HepG2 (cell line): ENCODE measurements around the gene HAUS7. TPM values are rescaled to one million over a fixed set of nuclear protein-coding genes. Genes with fewer than 3 reads are reported as not detected.

Experiments used
- ATAC-seq: fragments of 200-7000 bp; cut with Tn5 transposase; 3 replicates; pipeline ENCODE4 v1.9.1; 2020; ENCODE audit warnings: mild to moderate bottlenecking, moderate library complexity
- BruUV-seq: library from RNA; stranded (reverse); fragments of 400-500 nt; replicated peaks from 2 replicates; lab custom pipeline; 2021; lab: Mats Ljungman, UMichigan
- CTCF ChIA-PET: fragments of 300-600 bp; formaldehyde crosslinking; extraction: SDS; loops from one replicate; lab custom pipeline; 2021; ENCODE audit warnings: low total read pairs, inconsistent platforms, low intra/inter-chr PET ratio; lab: Yijun Ruan, JAX
- POLR2A ChIA-PET: fragments of 350-600 bp; sonication (Branson Sonifier 250); formaldehyde crosslinking; loops from one replicate; lab custom pipeline; 2020; ENCODE audit warnings: antibody characterized with exemption, inconsistent platforms; lab: Yijun Ruan, JAX
- DNase-seq: peaks from one replicate; pipeline ENCODE4 v3.0.0-alpha.2; 2015; ENCODE audit warnings: low spot score
- FAIRE-seq: peaks from 3 replicates; lab custom pipeline; 2011; peaks lifted over from hg19 to GRCh38; lab: Jason Lieb, UNC
- H2AFZ ChIP-seq: one replicate; pipeline ENCODE4 v1.6.1; 2011; ENCODE audit warnings: low read length, inconsistent platforms
- H3K27ac ChIP-seq: fragments of 300-600 bp; 3 replicates; pipeline ENCODE4 v1.8.0; 2011; ENCODE audit warnings: mixed run types, mild to moderate bottlenecking, mixed read lengths, low read length, inconsistent platforms; ENCODE audit not compliant: insufficient read depth; ENCODE audit errors: extremely low read length
- H3K27me3 ChIP-seq, 2 experiments: fragments of 200-600 bp in 1 of 2; 2 replicates in 1 of 2; 3 replicates in 1 of 2; pipeline versions ENCODE4 v1.6.0 to v1.8.0; 2011; ENCODE audit warnings: low read length in 2 of 2, mild to moderate bottlenecking in 2 of 2, moderate library complexity in 2 of 2, inconsistent platforms in 1 of 2; ENCODE audit not compliant: insufficient read depth in 2 of 2, control insufficient read depth in 1 of 2
- H3K36me3 ChIP-seq, 2 experiments: fragments of 200-600 bp in 1 of 2; replicated peaks in 1 of 2; 2 replicates in 1 of 2; 3 replicates in 1 of 2; pipeline versions ENCODE4 v1.5.1 to v1.8.0; 2011; ENCODE audit warnings: low read length in 2 of 2, inconsistent platforms in 1 of 2; ENCODE audit not compliant: insufficient read depth in 2 of 2, control insufficient read depth in 1 of 2
- H3K4me1 ChIP-seq: 2 replicates; pipeline ENCODE4 v1.5.1; 2012; ENCODE audit warnings: low read length, inconsistent platforms; ENCODE audit not compliant: insufficient read depth
- H3K4me2 ChIP-seq: 2 replicates; pipeline ENCODE4 v1.6.0; 2011; ENCODE audit warnings: low read depth, low read length, inconsistent platforms
- H3K4me3 ChIP-seq, 3 experiments: fragments of 200-600 bp in 1 of 3; sonication (generic), shearing (Covaris generic) in 1 of 3; replicated peaks in 1 of 3; 2 replicates each; pipeline ENCODE4 v1.5.1; 2011 to 2016; ENCODE audit warnings: low read length in 3 of 3, inconsistent platforms in 2 of 3, low read depth in 2 of 3, mild to moderate bottlenecking in 2 of 3, control low read depth in 1 of 3, mixed read lengths in 1 of 3; ENCODE audit not compliant: insufficient read depth in 1 of 3
- H3K79me2 ChIP-seq: one replicate; pipeline ENCODE4 v1.6.1; 2011; ENCODE audit warnings: low read length, inconsistent platforms; ENCODE audit not compliant: insufficient read depth
- H3K9ac ChIP-seq: 2 replicates; pipeline ENCODE4 v1.6.0; 2011; ENCODE audit warnings: mild to moderate bottlenecking, low read depth, low read length, inconsistent platforms; ENCODE audit not compliant: insufficient read depth
- H3K9me3 ChIP-seq: 2 replicates; pipeline ENCODE4 v1.5.1; 2012; ENCODE audit warnings: mild to moderate bottlenecking, low read length
- H4K20me1 ChIP-seq: 2 replicates; pipeline ENCODE4 v1.6.0; 2011; ENCODE audit warnings: inconsistent platforms, mild to moderate bottlenecking, low read length, moderate library complexity; ENCODE audit not compliant: insufficient read depth
- KAT7 ChIP-seq: IDR thresholded peaks from 2 replicates; pipeline ENCODE4 v1.6.1; 2018; ENCODE audit warnings: borderline replicate concordance, missing compliant biosample characterization
- MTA1 ChIP-seq: sonication (generic); formaldehyde crosslinking; IDR thresholded peaks from 2 replicates; pipeline ENCODE4 v1.4.0; 2020; ENCODE audit warnings: missing genetic modification reagents, mild to moderate bottlenecking, borderline replicate concordance
- PCBP1 ChIP-seq: fragments of 200-400 bp; formaldehyde crosslinking; IDR thresholded peaks from 2 replicates; pipeline ENCODE4 v1.6.1; 2017; ENCODE audit warnings: mild to moderate bottlenecking, low read depth, low read length, borderline replicate concordance
- SOX13 ChIP-seq, 3 experiments: fragments of 450-650 bp in 1 of 3; sonication (generic) in 1 of 3; formaldehyde crosslinking in 1 of 3; IDR thresholded peaks in 2 of 3; conservative IDR thresholded peaks in 1 of 3; 2 replicates each; pipeline versions ENCODE4 v1.5.0 to v1.6.1; 2016 to 2020; ENCODE audit warnings: antibody characterized with exemption in 1 of 3, mild to moderate bottlenecking in 1 of 3, missing compliant biosample characterization in 1 of 3, missing genetic modification reagents in 1 of 3, moderate library complexity in 1 of 3
- THYN1 ChIP-seq: sonication (generic); formaldehyde crosslinking; IDR thresholded peaks from 2 replicates; pipeline ENCODE4 v1.8.1; 2023; ENCODE audit warnings: low read depth, mild to moderate bottlenecking, moderate library complexity, missing genetic modification reagents, borderline replicate concordance
- ZBTB10 ChIP-seq: sonication (generic); formaldehyde crosslinking; IDR thresholded peaks from 2 replicates; pipeline ENCODE4 v1.4.0; 2020; ENCODE audit warnings: missing genetic modification reagents, borderline replicate concordance
- ZKSCAN1 ChIP-seq: fragments of 150-350 bp; IDR thresholded peaks from 2 replicates; pipeline ENCODE4 v1.6.1; 2014; ENCODE audit warnings: low read length
- ZNF362 ChIP-seq: sonication (generic); formaldehyde crosslinking; IDR thresholded peaks from 2 replicates; pipeline ENCODE4 v1.4.0; 2020; ENCODE audit warnings: missing genetic modification reagents, mild to moderate bottlenecking, borderline replicate concordance
- ZNF646 ChIP-seq: sonication (generic); formaldehyde crosslinking; IDR thresholded peaks from 2 replicates; pipeline ENCODE4 v1.9.0; 2021; ENCODE audit warnings: mild to moderate bottlenecking, missing genetic modification reagents
- ZNF740 ChIP-seq: sonication (generic); formaldehyde crosslinking; IDR thresholded peaks from 2 replicates; pipeline ENCODE4 v1.4.0; 2020; ENCODE audit warnings: missing genetic modification reagents
- WGBS: methylation state at CpG from one replicate; pipeline ENCODE4 v1.1.6; 2017; ENCODE audit warnings: low lambda C conversion rate; 5-methylcytosine and 5-hydroxymethylcytosine counted together
- in situ Hi-C: cut with HindIII; loops from 2 replicates; pipeline ENCODE4 v1.10.0; 2017; ENCODE audit warnings: low pct_unique_long_range_greater_than_20kb; ENCODE audit not compliant: extremely low pct_ligation_motif_present
- intact Hi-C: fragments of 100-400 bp; cut with micrococcal nuclease; formaldehyde crosslinking; loops from one replicate; pipeline ENCODE4 v1.10.0; 2022; ENCODE audit not compliant: unreplicated experiment
- polyA plus RNA-seq, 8 experiments: library from polyadenylated mRNA; depleted of rRNA in 3 of 8; stranded (reverse) in 7 of 8; unstranded in 1 of 8; fragments of >200 nt; fragmentation: Illumina TruSeq in 4 of 8; extraction: Trizol in 4 of 8; gene quantifications; 2 replicates each; pipeline versions ENCODE4 v1.2.1 to v1.2.3, GENCODE V29; 2011 to 2016; ENCODE audit warnings: low read depth in 4 of 8, missing spikeins in 1 of 8, mixed read lengths in 1 of 8; ENCODE audit not compliant: insufficient read depth in 1 of 8
- total RNA-seq, 5 experiments: library from RNA; depleted of rRNA; stranded (reverse); fragments of >200 nt; fragmentation: Illumina TruSeq; extraction: Trizol; gene quantifications; 2 replicates each; pipeline ENCODE4 v1.2.3, GENCODE V29; 2016; ENCODE audit warnings: low read depth in 1 of 5

HAUS7 gene
- total and polyA plus RNA-seq, 2 of the 13 experiments (the other 11 are each of a cell fraction or from before 2014, with no cell fraction given) = 10.9 to 42.4 TPM

GRCh38 chrX:153511784-153512500 is 41.6 kb upstream of the HAUS7 start (continued):
- TF ChIP-seq MTA1 (CRISPR knock-in tag) (no peak), ZNF740 (CRISPR knock-in tag) (no peak), KAT7 (CRISPR knock-in tag) (no peak), ZBTB10 (no peak)

- BruUV-seq = no TSS peak
- no CpG with 5 or more reads among the region's 11 CpGs for WGBS
- Histone ChIP-seq H3K36me3 (no peaks in the 10 kb centered on the region), H3K27ac (no peak overlapping the region), H3K4me3 (no peak overlapping the region), H4K20me1 (no peaks in the 10 kb centered on the region), H3K4me2 (no peak overlapping the region), H3K79me2 (no peaks in the 10 kb centered on the region), H3K4me1 (no peaks in the 10 kb centered on the region), H3K27me3 (no peaks in the 10 kb centered on the region), H3K9me3 (no peaks in the 10 kb centered on the region), H2AFZ (no peak overlapping the region), H3K9ac (no peak overlapping the region)
- DNase-seq (no peak), FAIRE-seq (no peak), ATAC-seq (no peak)
- ChIA-PET POLR2A (no interaction called here), CTCF (no interaction called here)
- intact Hi-C loops = no loop called here
- in situ Hi-C loops = no loop called here
- TF ChIP-seq ZNF646 (CRISPR knock-in tag) = no peak
- TF ChIP-seq THYN1 (CRISPR knock-in tag) = no peak
- TF ChIP-seq ZNF362 (CRISPR knock-in tag) = no peak
- TF ChIP-seq ZKSCAN1 = no peak
- TF ChIP-seq SOX13 (IDR thresholded peaks at IDR 0.05) = no peak
- no peak for TF ChIP-seq SOX13 (CRISPR knock-in tag; conservative IDR thresholded peaks at IDR 0.05 in 1 of 2, IDR thresholded peaks at IDR 0.05 in 1 of 2)
- TF ChIP-seq PCBP1 = no peak
Observed at GRCh38 chrX:153510383-153510782, 40.0 kb upstream of the HAUS7 start.
